AG10803 (cell line): ENCODE results near the gene IMPA2.

Experiments
- DNase-seq: peaks from one replicate; pipeline ENCODE4 v3.0.0; 2010; ENCODE audit warnings: low read depth
- H3K4me3 ChIP-seq: 2 replicates; pipeline ENCODE4 v1.5.1; 2011; ENCODE audit warnings: mild to moderate bottlenecking, low read length, control low read depth
- CTCF ChIP-seq: conservative IDR thresholded peaks from 2 replicates; pipeline ENCODE4 v1.5.1; 2011; ENCODE audit warnings: mild to moderate bottlenecking, low read length, control low read depth, inconsistent platforms

The IMPA2 gene

GRCh38 chr18:12053289-12053688 lies 72.0 kb downstream of the IMPA2 start:
- no peak for TF ChIP-seq CTCF
- no peak overlapping the region for H3K4me3 ChIP-seq

GRCh38 chr18:12056034-12056883 lies 75.0 kb downstream of the IMPA2 start:
- H3K4me3 ChIP-seq = no peak overlapping the region
- no peak for TF ChIP-seq CTCF
- no peak for DNase-seq

More at GRCh38 chr18:12053289-12053688, 72.0 kb downstream of the IMPA2 start:
- no peak for DNase-seq

- no peak for DNase-seq
- H3K4me3 ChIP-seq = no peak overlapping the region
- no peak for TF ChIP-seq CTCF
These were observed 75.6 kb downstream of the IMPA2 start for GRCh38 chr18:12056884-12057402.

- no peak overlapping the region for H3K4me3 ChIP-seq
- no peak for TF ChIP-seq CTCF
- DNase-seq = no peak
These were observed 76.2 kb downstream of the IMPA2 start for GRCh38 chr18:12057419-12058039.

GRCh38 chr18:12059334-12060181 lies 78.3 kb downstream of the IMPA2 start:
- no peak overlapping the region for H3K4me3 ChIP-seq
- no peak for TF ChIP-seq CTCF
- no peak for DNase-seq

GRCh38 chr18:12060182-12060870 lies 79.0 kb downstream of the IMPA2 start:
- TF ChIP-seq CTCF = no peak
- DNase-seq = no peak

More at GRCh38 chr18:12060182-12060870, 79.0 kb downstream of the IMPA2 start:
- H3K4me3 ChIP-seq = no peak overlapping the region
